Smooth muscle cell of the brain vasculature (primary cell): ENCODE measurements around the gene UQCRH.

Experiments used
- DNase-seq: peaks from one replicate; pipeline ENCODE4 v3.0.0-alpha.2; 2012; ENCODE audit warnings: low read depth, low spot score

The UQCRH gene

GRCh38 chr1:46303038-46303871 lies at the start of gene UQCRH, which contains the start of gene LRRC41:
Gene UQCRH, plus strand, starts transcription at chr1:46303698. Its CDS starts 69 bp downstream, at chr1:46303767.
Gene LRRC41, minus strand, starts transcription at chr1:46303616. Its CDS starts 294 bp downstream, at chr1:46303322.
- DNase-seq: peak; percentile 95

DNA sequence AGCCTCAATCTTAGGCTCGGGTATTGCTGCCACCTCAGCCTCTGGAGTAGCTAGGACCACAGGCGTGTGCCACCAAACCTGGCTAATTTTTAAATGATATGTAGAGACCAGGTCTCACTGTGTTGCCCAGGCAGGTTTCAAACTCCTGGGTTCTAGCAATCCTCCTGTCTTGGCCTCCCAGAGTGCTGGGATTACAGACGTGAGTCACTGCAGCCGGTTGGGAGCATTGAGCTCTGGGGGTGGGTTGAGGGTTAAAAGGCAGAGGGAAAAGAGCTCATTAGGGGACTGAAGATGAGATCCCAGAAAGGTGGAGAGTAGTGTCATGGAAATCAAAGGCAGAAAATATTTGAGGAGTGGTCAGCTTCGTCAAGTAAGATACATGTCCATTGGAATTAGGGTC lies 48.8 kb upstream of the UQCRH start:
- no peak for DNase-seq

- DNase-seq: no peak
These were observed 47.0 kb upstream of the UQCRH start for GRCh38 chr1:46256523-46256922.

- no peak for DNase-seq
These were observed 41.0 kb upstream of the UQCRH start for GRCh38 chr1:46262508-46262907.

GRCh38 chr1:46263146-46263545 lies 40.4 kb upstream of the UQCRH start:
- DNase-seq: no peak

DNA sequence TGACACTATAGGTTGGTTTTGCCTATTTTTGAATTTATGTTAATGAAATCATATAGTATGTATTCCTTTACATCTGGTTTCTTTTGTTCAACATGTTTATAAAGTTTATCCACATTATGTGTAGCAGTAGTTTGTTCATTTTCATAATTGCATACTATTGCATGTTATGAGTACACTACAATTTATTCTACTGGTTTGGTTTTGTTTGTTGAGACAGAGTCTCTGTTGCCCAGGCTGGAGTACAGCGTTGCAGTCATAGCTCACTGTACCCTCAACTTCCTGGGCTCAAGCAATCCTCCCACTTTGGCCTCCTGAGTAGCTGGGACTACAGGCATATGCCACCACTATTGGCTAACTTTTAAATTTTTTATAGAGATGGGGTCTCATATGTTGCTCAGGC lies 34.9 kb upstream of the UQCRH start:
- no peak for DNase-seq

DNA sequence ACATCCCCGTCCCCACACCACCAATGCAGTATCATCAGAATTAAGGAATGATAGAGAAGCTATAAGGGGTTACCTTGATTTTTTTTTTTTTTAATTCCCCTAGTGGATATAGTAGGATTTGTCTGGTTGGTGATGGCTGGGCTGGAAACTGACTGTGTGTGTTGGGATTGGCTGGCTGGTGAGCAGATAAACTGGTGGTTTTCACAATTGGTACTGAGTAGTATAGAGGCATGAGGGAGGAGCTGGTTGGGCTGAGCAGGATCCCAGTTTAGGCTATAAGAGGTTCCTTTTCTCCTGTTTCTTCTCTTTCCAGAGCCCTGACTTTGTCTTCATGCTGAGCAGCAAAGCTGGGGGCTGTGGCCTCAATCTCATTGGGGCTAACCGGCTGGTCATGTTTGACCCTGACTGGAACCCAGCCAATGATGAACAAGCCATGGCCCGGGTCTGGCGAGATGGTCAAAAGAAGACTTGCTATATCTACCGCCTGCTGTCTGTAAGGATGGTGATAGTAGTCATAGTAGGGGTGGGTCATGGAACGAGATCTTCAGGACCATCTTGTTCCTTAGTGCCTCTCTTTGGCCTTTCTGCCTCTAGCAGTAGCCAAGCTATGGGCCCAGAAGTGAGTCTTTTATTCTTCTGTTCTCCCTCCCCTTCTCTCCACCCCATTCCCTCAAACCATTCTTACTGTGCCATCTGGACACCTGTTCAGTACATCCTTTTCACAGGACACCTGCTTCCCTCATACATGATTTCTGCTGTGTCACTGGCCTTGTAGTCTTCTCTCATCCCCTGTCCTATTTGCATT lies 29.1 kb upstream of the UQCRH start:
- DNase-seq: no peak

DNA sequence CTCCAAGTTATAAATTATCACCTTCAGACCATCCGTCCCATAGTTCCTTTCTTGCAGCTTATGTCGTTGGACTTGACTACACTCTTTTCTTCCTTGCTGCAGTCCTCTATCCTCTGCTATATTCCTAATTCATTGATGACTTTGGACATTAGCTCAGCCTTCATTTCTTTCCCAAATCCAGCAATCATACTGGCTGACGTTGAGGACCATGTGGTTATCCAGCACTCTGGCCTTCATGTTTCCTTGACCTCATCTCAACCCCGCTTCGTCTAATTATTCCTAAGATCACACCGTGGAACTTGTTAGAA lies 28.5 kb upstream of the UQCRH start:
- DNase-seq: no peak

DNA sequence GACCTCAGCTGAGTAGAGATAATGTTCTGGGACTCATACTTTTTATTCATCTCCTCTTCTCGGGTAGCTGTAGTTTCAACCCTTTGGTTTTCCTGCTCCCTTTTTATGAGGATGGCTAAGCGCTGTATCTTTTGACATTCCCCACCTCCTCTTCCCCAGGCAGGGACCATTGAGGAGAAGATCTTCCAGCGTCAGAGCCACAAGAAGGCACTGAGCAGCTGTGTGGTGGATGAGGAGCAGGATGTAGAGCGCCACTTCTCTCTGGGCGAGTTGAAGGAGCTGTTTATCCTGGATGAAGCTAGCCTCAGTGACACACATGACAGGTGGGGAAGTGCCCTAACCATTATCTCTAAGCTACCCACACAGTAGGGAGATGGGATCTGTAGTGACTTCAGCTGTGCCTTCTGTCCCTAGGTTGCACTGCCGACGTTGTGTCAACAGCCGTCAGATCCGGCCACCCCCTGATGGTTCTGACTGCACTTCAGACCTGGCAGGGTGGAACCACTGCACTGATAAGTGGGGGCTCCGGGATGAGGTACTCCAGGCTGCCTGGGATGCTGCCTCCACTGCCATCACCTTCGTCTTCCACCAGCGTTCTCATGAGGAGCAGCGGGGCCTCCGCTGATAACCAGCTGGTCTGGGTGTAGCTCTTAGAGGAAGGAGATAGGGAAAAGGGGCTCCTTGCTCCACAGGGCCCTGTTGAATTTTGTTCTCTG lies 25.7 kb upstream of the UQCRH start:
- no peak for DNase-seq

DNA sequence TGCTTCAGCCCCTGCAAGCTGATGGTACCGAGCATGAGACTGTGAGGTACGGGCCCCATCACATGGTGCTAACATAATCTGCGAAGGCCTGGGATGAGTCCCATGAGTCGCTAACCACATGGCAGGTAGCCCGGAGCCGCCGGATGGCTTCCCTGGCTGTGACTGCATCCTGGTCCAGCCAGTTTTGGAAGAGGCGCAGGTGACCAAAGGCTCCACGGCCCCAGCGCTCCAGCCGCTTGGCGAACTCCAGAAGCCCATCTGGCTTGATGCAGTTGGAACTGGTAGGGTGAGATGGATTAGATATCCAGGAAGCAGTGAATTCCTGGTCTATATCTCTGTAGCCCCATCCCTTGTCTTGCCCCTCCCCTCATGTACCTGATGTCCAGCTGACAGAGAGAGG lies 24.7 kb upstream of the UQCRH start:
- no peak for DNase-seq

- no peak for DNase-seq
These were observed 23.4 kb upstream of the UQCRH start for GRCh38 chr1:46280092-46280491.

DNA sequence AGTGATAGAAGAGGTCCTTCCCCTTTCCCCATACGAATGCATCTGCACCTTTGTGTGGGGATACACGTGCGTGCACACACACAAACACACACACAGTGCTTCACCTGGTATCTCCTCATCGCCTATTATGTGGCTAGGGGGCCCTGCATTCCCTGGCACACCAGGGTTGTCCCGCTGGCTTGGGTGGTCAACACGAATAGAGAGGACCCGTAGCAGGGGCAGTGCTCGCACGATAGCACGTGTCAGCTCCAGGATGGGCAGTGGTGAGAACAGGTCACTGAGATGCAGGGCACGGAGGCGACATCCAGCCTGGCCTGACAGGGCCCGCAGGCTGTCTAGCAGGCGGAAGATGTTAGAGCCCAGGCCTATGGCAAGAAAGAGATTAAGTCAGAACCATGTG lies 22.5 kb upstream of the UQCRH start:
- no peak for DNase-seq

GRCh38 chr1:46284058-46284457 lies 19.4 kb upstream of the UQCRH start:
- DNase-seq: no peak

- no peak for DNase-seq
These were observed 18.6 kb upstream of the UQCRH start for GRCh38 chr1:46284597-46285564.

- DNase-seq: no peak
These were observed 17.6 kb upstream of the UQCRH start for GRCh38 chr1:46285730-46286477.

- no peak for DNase-seq
These were observed 14.9 kb upstream of the UQCRH start for GRCh38 chr1:46288485-46289133.

GRCh38 chr1:46289134-46289494 lies 14.4 kb upstream of the UQCRH start:
- DNase-seq: no peak

DNA sequence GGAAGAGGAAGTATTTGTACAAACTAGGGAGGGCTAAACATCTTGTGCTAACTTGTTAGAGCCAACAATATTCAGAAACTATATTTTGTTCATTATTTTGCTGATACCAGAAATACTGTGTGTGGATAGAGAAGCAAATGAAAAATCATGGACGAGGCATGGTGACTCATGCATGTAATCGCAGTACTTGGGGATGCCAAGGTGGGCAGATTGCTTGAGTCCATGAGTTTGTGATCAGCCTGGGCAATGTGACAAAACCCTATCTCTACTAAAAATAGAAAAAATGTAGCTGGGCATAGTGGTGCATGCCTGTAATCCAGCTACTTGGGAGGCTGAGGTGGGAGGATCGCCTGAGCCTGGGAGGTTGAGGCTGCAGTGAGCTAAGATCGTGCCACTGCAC lies 13.5 kb upstream of the UQCRH start:
- no peak for DNase-seq

DNA sequence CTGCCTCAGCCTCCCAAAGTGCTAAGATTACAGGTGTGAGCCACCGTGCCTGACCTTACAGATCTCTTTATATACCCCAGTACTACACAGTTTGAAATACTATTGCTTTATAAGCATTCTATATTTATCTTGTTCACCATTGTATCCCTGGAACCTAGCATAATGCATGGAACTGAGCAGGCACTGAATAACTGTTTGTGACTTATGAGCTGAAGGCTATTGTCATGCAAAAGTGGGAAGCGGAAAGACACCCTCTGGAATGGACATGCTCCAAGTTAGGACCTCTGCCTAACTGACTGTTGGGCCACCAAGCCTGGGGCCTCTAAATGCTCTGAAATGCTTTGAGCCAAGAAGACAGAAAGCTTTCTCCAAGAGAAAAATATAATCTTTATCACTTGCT lies 8.2 kb upstream of the UQCRH start:
- no peak for DNase-seq

DNA sequence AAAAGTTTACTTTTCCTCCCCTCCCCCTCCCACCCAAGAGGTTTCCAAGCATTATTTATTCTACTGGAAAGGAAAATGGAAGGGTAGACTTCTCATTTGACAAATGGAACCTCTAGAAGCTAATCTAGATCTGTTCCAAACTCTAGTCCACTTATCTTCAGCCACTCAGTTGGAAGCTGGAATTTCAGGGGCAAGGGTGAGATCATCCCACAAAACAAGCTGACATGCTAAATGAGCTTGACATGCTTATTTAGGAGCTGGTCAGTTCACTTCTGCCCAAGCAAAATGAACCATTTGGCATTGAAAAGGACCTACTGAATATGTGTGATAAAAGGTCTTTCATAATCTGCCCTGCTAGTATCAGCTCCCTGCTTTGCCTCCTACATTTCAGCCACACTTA lies 5.1 kb upstream of the UQCRH start:
- DNase-seq: no peak
